Measurements from ENCODE around the gene SPI1.

DNA sequence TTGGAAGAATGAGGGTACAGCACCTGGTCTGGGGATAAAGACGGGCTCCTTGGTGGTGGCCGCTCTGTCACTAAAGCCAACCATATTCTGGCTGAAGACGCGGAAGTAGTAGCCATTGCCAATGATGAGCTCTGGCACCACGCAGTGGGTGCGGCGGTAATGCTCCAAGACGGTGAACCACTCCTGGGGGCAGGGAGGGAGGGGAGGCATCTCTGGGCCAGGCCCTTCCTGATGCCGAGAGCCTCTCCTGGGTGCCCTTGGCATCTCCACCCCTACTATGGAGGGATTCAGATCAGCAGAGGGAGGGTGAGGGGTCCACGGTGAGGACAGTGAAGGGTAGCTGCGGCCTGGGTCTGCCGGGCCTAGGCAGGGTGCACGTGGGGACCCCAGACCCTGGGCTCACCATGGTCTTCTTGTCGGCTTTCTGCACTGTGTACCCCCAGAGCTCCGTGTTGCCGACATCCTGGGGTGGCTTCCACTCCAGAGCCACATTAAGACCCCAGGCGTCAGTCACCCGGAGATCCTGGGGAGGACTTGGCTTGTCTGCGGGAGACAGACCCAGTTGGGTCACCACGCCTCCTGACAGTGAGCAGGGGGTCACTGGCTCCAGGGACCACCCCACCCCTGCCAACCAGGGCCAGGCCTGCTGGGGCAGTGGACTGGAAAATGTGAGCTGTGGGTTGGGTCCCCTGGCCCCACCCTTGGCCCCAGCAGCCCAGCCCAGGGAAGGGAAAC is 45.4 kb downstream of the SPI1 start:
- TF ChIP-seq, protein P1, sequence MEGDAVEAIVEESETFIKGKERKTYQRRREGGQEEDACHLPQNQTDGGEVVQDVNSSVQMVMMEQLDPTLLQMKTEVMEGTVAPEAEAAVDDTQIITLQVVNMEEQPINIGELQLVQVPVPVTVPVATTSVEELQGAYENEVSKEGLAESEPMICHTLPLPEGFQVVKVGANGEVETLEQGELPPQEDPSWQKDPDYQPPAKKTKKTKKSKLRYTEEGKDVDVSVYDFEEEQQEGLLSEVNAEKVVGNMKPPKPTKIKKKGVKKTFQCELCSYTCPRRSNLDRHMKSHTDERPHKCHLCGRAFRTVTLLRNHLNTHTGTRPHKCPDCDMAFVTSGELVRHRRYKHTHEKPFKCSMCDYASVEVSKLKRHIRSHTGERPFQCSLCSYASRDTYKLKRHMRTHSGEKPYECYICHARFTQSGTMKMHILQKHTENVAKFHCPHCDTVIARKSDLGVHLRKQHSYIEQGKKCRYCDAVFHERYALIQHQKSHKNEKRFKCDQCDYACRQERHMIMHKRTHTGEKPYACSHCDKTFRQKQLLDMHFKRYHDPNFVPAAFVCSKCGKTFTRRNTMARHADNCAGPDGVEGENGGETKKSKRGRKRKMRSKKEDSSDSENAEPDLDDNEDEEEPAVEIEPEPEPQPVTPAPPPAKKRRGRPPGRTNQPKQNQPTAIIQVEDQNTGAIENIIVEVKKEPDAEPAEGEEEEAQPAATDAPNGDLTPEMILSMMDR (conservative IDR thresholded peaks at IDR 0.05), result no peak
- TF ChIP-seq ZFX (IDR thresholded peaks at IDR 0.05), result no peak

Data from C4-2B (cell line).